Esophagus squamous epithelium (tissue), 4 donors: Measurements from ENCODE around the gene DENR.

Experiments
- CTCF ChIP-seq, 6 experiments: fragments of 450-650 bp in 4 of 6; fragments of 200-600 bp in 2 of 6; sonication (generic) in 2 of 6; IDR thresholded peaks; one replicate each; pipeline ENCODE4 v1.5.1; 2016 to 2019; ENCODE audit warnings: antibody characterized with exemption in 6 of 6, mild to moderate bottlenecking in 4 of 6, moderate library complexity in 4 of 6
- POLR2A ChIP-seq, 4 donors: fragments of 450-650 bp; IDR thresholded peaks; one replicate each; pipeline ENCODE4 v1.6.1; 2017; ENCODE audit warnings: antibody characterized with exemption in 4 of 4, mild to moderate bottlenecking in 4 of 4, moderate library complexity in 3 of 4

DNA sequence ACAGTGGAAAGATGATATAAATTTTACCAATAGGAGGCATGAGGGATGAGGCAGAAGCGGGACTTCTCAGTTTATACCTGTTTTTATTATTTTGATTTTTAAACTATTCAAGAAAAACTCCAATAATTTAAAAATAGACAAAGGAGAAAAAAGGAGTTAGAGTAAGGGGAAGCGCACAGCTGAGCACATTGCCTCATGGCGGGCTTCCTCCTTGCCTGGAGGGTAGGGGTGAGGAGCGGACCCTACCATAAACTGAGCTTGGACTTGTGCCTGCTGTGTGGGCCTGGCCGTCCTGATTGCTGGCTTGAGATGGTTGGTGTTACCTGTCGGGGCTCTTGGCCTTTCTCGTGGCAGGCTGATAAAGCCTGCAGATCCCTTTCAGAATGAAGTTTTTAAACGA, 67.5 kb downstream of the DENR start:
- no peak for TF ChIP-seq CTCF (IDR thresholded peaks at IDR 0.05)
- TF ChIP-seq POLR2A (IDR thresholded peaks at IDR 0.05) = no peak
